SK-N-SH (cell line): ENCODE data around the gene MYMX. TPM values are rescaled to one million over a fixed set of nuclear protein-coding genes. Genes with fewer than 3 reads are reported as not detected.

Experiments
- CTCF ChIA-PET: fragments of 300-600, 350-600 bp; formaldehyde crosslinking; extraction: SDS; loops from one replicate; lab custom pipeline; 2021; lab: Yijun Ruan, JAX
- POLR2A ChIA-PET: fragments of 350-600 bp; sonication (Branson Sonifier 250); formaldehyde crosslinking; extraction: SDS; loops from one replicate; lab custom pipeline; 2020; ENCODE audit warnings: antibody characterized with exemption, inconsistent platforms; lab: Yijun Ruan, JAX
- DNase-seq: peaks from one replicate; pipeline ENCODE4 v3.0.0; 2012
- H2AFZ ChIP-seq: fragments of 200-600 bp; sonication (generic); 2 replicates; pipeline ENCODE4 v1.8.1; 2016; ENCODE audit warnings: antibody characterized with exemption, mild to moderate bottlenecking, low read depth
- H3F3A ChIP-seq: fragments of 200-600 bp; sonication (generic); replicated peaks from 2 replicates; pipeline ENCODE3; 2016; ENCODE audit warnings: antibody characterized with exemption, mild to moderate bottlenecking; ENCODE audit not compliant: insufficient read depth
- H3K27ac ChIP-seq, 2 experiments: fragments of 200-500 bp in 1 of 2; fragments of 200-600 bp in 1 of 2; sonication (Bioruptor generic) in 1 of 2; sonication (generic), shearing (Covaris generic) in 1 of 2; 2 replicates each; pipeline versions ENCODE4 v1.5.1 to v1.6.1; 2014 to 2016; ENCODE audit warnings: low read depth in 2 of 2, inconsistent platforms in 1 of 2, low read length in 1 of 2, mild to moderate bottlenecking in 1 of 2, mixed read lengths in 1 of 2
- H3K27me3 ChIP-seq: fragments of 200-600 bp; sonication (generic), shearing (Covaris generic); 2 replicates; pipeline ENCODE4 v1.6.1; 2016; ENCODE audit warnings: mixed run types; ENCODE audit not compliant: insufficient read depth
- H3K36me3 ChIP-seq, 2 experiments: fragments of 200-500 bp in 1 of 2; fragments of 200-600 bp in 1 of 2; sonication (Bioruptor generic) in 1 of 2; sonication (generic) in 1 of 2; replicated peaks in 1 of 2; 2 replicates each; pipeline versions ENCODE3 to v1.5.1; 2014 to 2016; ENCODE audit warnings: low read length in 1 of 2, mild to moderate bottlenecking in 1 of 2; ENCODE audit not compliant: insufficient read depth in 2 of 2, control insufficient read depth in 1 of 2
- H3K4me1 ChIP-seq, 2 experiments: fragments of 200-500 bp in 1 of 2; fragments of 200-600 bp in 1 of 2; sonication (Bioruptor generic) in 1 of 2; sonication (generic), shearing (Covaris generic) in 1 of 2; 2 replicates each; pipeline versions ENCODE4 v1.5.1 to v1.6.1; 2014 to 2016; ENCODE audit warnings: low read depth in 1 of 2, low read length in 1 of 2, mixed run types in 1 of 2; ENCODE audit not compliant: insufficient read depth in 2 of 2, control insufficient read depth in 1 of 2
- H3K4me2 ChIP-seq: fragments of 200-600 bp; sonication (generic), shearing (Covaris generic); 2 replicates; pipeline ENCODE4 v1.6.1; 2017; ENCODE audit warnings: mixed run types
- H3K4me3 ChIP-seq, 2 experiments: fragments of 200-500 bp in 1 of 2; fragments of 200-600 bp in 1 of 2; sonication (Bioruptor generic) in 1 of 2; sonication (generic), shearing (Covaris generic) in 1 of 2; 2 replicates each; pipeline versions ENCODE4 v1.5.1 to v1.8.1; 2014 to 2016; ENCODE audit warnings: low read depth in 2 of 2, inconsistent platforms in 1 of 2, low read length in 1 of 2, mild to moderate bottlenecking in 1 of 2, mixed read lengths in 1 of 2, moderate library complexity in 1 of 2
- H3K79me2 ChIP-seq: fragments of 200-600 bp; sonication (generic); 2 replicates; pipeline ENCODE4 v1.8.1; 2017; ENCODE audit warnings: mild to moderate bottlenecking; ENCODE audit not compliant: insufficient read depth
- H3K9ac ChIP-seq: fragments of 200-600 bp; sonication (generic); 2 replicates; pipeline ENCODE4 v1.6.1; 2017; ENCODE audit warnings: mixed run types
- H3K9me2 ChIP-seq: fragments of 200-600 bp; sonication (generic); 2 replicates; pipeline ENCODE4 v1.6.1; 2017; ENCODE audit warnings: mixed run types
- H3K9me3 ChIP-seq: fragments of 200-600 bp; sonication (generic); 2 replicates; pipeline ENCODE4 v1.6.1; 2017; ENCODE audit warnings: mixed run types, mild to moderate bottlenecking, moderate library complexity
- H4K20me1 ChIP-seq: fragments of 200-600 bp; sonication (generic); 2 replicates; pipeline ENCODE4 v1.6.1; 2017; ENCODE audit warnings: mild to moderate bottlenecking, mixed run types; ENCODE audit not compliant: insufficient read depth
- CHD2 ChIP-seq: fragments of 150-350 bp; IDR thresholded peaks from 2 replicates; pipeline ENCODE4 v1.6.1; 2018; ENCODE audit warnings: low read length; ENCODE audit not compliant: partially characterized antibody
- EP300 ChIP-seq, 2 experiments: IDR thresholded peaks; 2 replicates each; pipeline versions ENCODE4 v1.4.0 to v1.6.1; 2012; ENCODE audit warnings: borderline replicate concordance in 1 of 2, low read depth in 1 of 2, low read length in 1 of 2
- FOSL2 ChIP-seq: IDR thresholded peaks from 2 replicates; pipeline ENCODE4 v1.4.0; 2012; ENCODE audit warnings: low read depth, mild to moderate bottlenecking, moderate library complexity, borderline replicate concordance
- FOXM1 ChIP-seq: IDR thresholded peaks from 2 replicates; pipeline ENCODE4 v1.4.0; 2012; ENCODE audit warnings: low read depth, mild to moderate bottlenecking
- GABPA ChIP-seq: IDR thresholded peaks from 2 replicates; pipeline ENCODE4 v1.4.0; 2012; ENCODE audit warnings: low read depth, mild to moderate bottlenecking
- IRF3 ChIP-seq: fragments of 150-350 bp; IDR thresholded peaks from 2 replicates; pipeline ENCODE4 v1.6.1; 2016; ENCODE audit warnings: mild to moderate bottlenecking, low read depth, low read length
- JUND ChIP-seq: IDR thresholded peaks from 2 replicates; pipeline ENCODE4 v1.4.0; 2012
- MAX ChIP-seq: IDR thresholded peaks from 2 replicates; pipeline ENCODE4 v1.4.0; 2012; ENCODE audit warnings: low read depth
- MEF2A ChIP-seq: IDR thresholded peaks from 2 replicates; pipeline ENCODE4 v1.4.0; 2012; ENCODE audit warnings: low read depth, borderline replicate concordance
- NRF1 ChIP-seq: IDR thresholded peaks from 2 replicates; pipeline ENCODE4 v1.6.1; 2012; ENCODE audit warnings: low read depth, mild to moderate bottlenecking, low read length
- PBX3 ChIP-seq: IDR thresholded peaks from 2 replicates; pipeline ENCODE4; 2012
- POLR2AphosphoS5 ChIP-seq: IDR thresholded peaks from 2 replicates; pipeline ENCODE4 v1.6.1; 2012; ENCODE audit warnings: low read depth, low read length
- RXRA ChIP-seq: IDR thresholded peaks from 2 replicates; pipeline ENCODE4 v1.4.0; 2012; ENCODE audit warnings: low read depth, mild to moderate bottlenecking, borderline replicate concordance
- TAF1 ChIP-seq: IDR thresholded peaks from 2 replicates; pipeline ENCODE4 v1.6.1; 2012; ENCODE audit warnings: low read depth, mild to moderate bottlenecking, low read length, moderate library complexity, borderline replicate concordance
- YY1 ChIP-seq: IDR thresholded peaks from 2 replicates; pipeline ENCODE4 v1.4.0; 2012; ENCODE audit warnings: low read depth, mild to moderate bottlenecking
- ZBTB33 ChIP-seq: IDR thresholded peaks from 2 replicates; pipeline ENCODE4 v1.4.0; 2012; ENCODE audit warnings: low read depth, borderline replicate concordance
- WGBS: methylation state at CpG from one replicate; pipeline ENCODE4 v1.1.6; 2017; ENCODE audit warnings: low lambda C conversion rate; 5-methylcytosine and 5-hydroxymethylcytosine counted together
- polyA plus RNA-seq, 3 experiments: library from polyadenylated mRNA; depleted of rRNA; stranded (reverse); fragments of >200 nt; gene quantifications; 2 replicates each; pipeline ENCODE4 v1.2.3, GENCODE V29; 2012

MYMX gene
- polyA plus RNA-seq, 1 of the 3 experiments (the other 2 are of a cell fraction), result not detected

- no peak overlapping the region for H3K4me3 ChIP-seq
- H3F3A ChIP-seq, result peaks cover 12% of the 10 kb centered on the region
- 88% methylated on average over 4 of the region's 4 CpGs for WGBS
- no peaks in the 10 kb centered on the region; the same call in 1 of the 2 replicates for H3K27me3 ChIP-seq
- H3K36me3 ChIP-seq, result no peaks in the 10 kb centered on the region
- H2AFZ ChIP-seq, result no peak overlapping the region
- CTCF ChIA-PET, result interaction anchor here (0.8 to 2.7 kb wide), 4 partner anchors 38 to 155 kb away, joined by 3 to 13 read pairs (median 6); no protein-coding TSS in a partner anchor
- POLR2A ChIA-PET, result no interaction called here
- H3K79me2 ChIP-seq, result no peaks in the 10 kb centered on the region
- H3K9me2 ChIP-seq, result no peaks in the 10 kb centered on the region
- H3K4me2 ChIP-seq, result no peak overlapping the region
- H3K9ac ChIP-seq, result no peak overlapping the region
- no peak overlapping the region for H3K27ac ChIP-seq
- no peak for DNase-seq
- no peaks in the 10 kb centered on the region for H4K20me1 ChIP-seq
- no peaks in the 10 kb centered on the region for H3K9me3 ChIP-seq
- no peaks in the 10 kb centered on the region; a peak in 1 of 4 replicates for H3K4me1 ChIP-seq
- TF ChIP-seq CHD2, result no peak
- no peak for TF ChIP-seq MAX
- no peak for TF ChIP-seq ZBTB33
- no peak for TF ChIP-seq YY1
- no peak for TF ChIP-seq NRF1
- no peak for TF ChIP-seq MEF2A
- no peak for TF ChIP-seq POLR2AphosphoS5
- no peak for TF ChIP-seq IRF3
- TF ChIP-seq PBX3, result no peak
- no peak for TF ChIP-seq JUND
- no peak for TF ChIP-seq FOSL2
- no peak for TF ChIP-seq GABPA
- no peak for TF ChIP-seq RXRA
- no peak for TF ChIP-seq FOXM1
- TF ChIP-seq TAF1, result no peak
- no peak for TF ChIP-seq EP300 (IDR thresholded peaks at IDR 0.05; ENCODE audit: borderline replicate concordance in 1 of 2, low read depth in 1 of 2, low read length in 1 of 2)
Observed at GRCh38 chr6:44182911-44183390, 33.8 kb upstream of the MYMX start.
